Sigmoid colon (tissue), 4 donors: ENCODE results near the gene KCNK15.

Experiments used
- CTCF ChIP-seq, 4 experiments: fragments of 450-650 bp in 3 of 4; fragments of 200-600 bp in 1 of 4; IDR thresholded peaks; one replicate each; pipeline ENCODE4 v1.5.1; 2016 to 2019; ENCODE audit warnings: antibody characterized with exemption in 4 of 4, mild to moderate bottlenecking in 3 of 4, moderate library complexity in 2 of 4
- POLR2A ChIP-seq, 2 donors: fragments of 450-650 bp; IDR thresholded peaks; one replicate each; pipeline ENCODE4 v1.6.1; 2016; ENCODE audit warnings: antibody characterized with exemption in 2 of 2, mild to moderate bottlenecking in 2 of 2, moderate library complexity in 2 of 2
- POLR2AphosphoS5 ChIP-seq, 4 donors: sonication (generic); formaldehyde crosslinking; IDR thresholded peaks; one replicate each; pipeline ENCODE4 v1.6.1; 2017; ENCODE audit warnings: antibody characterized with exemption in 4 of 4

DNA sequence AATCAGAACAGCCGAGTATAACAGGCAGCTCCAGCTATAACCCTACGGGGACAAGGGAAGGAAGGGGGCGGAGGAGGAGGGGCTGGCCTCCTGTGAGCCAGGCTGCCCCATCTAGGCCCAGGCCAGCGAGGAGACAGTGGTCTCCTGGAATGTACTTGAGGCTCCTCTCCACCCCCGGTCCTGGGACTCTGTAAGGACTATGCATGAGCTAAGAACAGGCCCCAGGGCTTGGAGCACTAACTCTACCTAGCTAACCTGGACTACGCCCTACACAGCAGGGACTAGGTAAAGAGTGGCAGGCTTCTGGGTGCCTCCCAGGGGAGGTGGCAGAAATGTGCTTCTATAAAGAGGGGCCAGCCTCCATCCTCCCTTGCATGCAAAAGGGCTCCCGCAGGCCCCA is 8.9 kb downstream of the KCNK15 start:
- no peak for TF ChIP-seq CTCF (IDR thresholded peaks at IDR 0.05)
- TF ChIP-seq POLR2AphosphoS5 (IDR thresholded peaks at IDR 0.05) = no peak
- TF ChIP-seq POLR2A (IDR thresholded peaks at IDR 0.05) = no peak
